ENCODE measurements around the gene USP30. TPM values are rescaled to one million over a fixed set of nuclear protein-coding genes. Genes with fewer than 3 reads are reported as not detected.

USP30 gene
- total and polyA plus RNA-seq, 10 of the 15 experiments (the other 5 are each of a cell fraction or from before 2014, with no cell fraction given), result 2.1 to 16.2 (median 6.4) TPM

DNA sequence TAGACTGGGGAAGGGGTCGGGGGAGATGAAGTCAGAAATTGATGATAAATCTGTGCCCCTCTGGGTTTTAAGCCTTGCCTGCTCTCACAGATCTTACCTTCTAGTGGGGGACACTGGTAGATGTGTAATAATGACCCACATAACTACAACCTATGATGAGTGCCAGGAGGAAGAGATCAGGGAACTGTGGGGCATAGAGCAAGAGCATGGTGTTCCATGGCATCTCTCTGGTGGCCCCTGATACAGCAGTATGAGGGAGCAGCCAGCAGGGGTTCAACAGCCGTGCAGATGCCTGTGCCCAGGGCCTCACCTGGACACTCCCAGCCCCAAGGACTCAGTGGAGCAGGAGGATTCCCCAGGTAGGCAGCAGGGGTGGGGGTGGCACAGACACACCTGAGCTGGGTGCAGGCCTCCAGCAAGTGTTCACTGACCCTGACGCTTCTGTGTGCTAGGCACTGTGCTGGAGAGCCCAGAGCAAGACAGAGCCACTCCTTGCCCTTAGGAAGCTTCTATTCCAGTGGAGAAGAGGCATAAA, 69.0 kb downstream of the USP30 start:
- WGBS (ENCODE audit: insufficient coverage, insufficient replicate concordance, low lambda C conversion rate, missing lambda C conversion rate), result 55% methylated on average over 3 of the region's 3 CpGs
- POLR2A ChIA-PET, result no interaction called here
- Histone ChIP-seq H3K36me3 (ENCODE audit: control insufficient read depth in 2 of 2, insufficient read depth in 2 of 2, low read length in 1 of 2) (no peaks in the 10 kb centered on the region), H3K79me2 (ENCODE audit: control insufficient read depth, insufficient read depth, low read length) (no peaks in the 10 kb centered on the region), H3K27me3 (replicated peaks in 1 of 2; ENCODE audit: control insufficient read depth in 2 of 2, insufficient read depth in 2 of 2, low read length in 1 of 2) (no peaks in the 10 kb centered on the region), H3K4me2 (ENCODE audit: control insufficient read depth, insufficient read depth) (no peak overlapping the region), H2AFZ (ENCODE audit: control insufficient read depth, low read depth, low read length) (no peak overlapping the region), H3K27ac (ENCODE audit: control insufficient read depth, insufficient read depth) (no peak overlapping the region), H3K4me3 (no peak overlapping the region), H3K9me3 (replicated peaks; ENCODE audit: control insufficient read depth, insufficient read depth, low read length) (no peaks in the 10 kb centered on the region), H3K9ac (ENCODE audit: control insufficient read depth, insufficient read depth, low read length) (no peak overlapping the region), H4K20me1 (ENCODE audit: control insufficient read depth, insufficient read depth) (no peaks in the 10 kb centered on the region), H3K4me1 (ENCODE audit: control insufficient read depth, insufficient read depth, low read length) (no peaks in the 10 kb centered on the region)
- in situ Hi-C loops (cut with MboI), result no loop called here
- SMC1A ChIA-PET (ENCODE audit: uncharacterized antibody, unreplicated experiment), result no interaction called here
- no TSS peak for BruUV-seq (replicated peaks)
- no peak for ATAC-seq
- no peak for DNase-seq (ENCODE audit: low read depth, low spot score)
- RAD21 ChIA-PET (ENCODE audit: unreplicated experiment), result no interaction called here
- FAIRE-seq, result no peak
- intact Hi-C loops (cut with micrococcal nuclease; ENCODE audit: unreplicated experiment), result no loop called here
- no peak for TF ChIP-seq CEBPB (IDR thresholded peaks at IDR 0.05; ENCODE audit: borderline replicate concordance in 1 of 2, low read depth in 2 of 2, low read length in 2 of 2)
- TF ChIP-seq, protein P1, sequence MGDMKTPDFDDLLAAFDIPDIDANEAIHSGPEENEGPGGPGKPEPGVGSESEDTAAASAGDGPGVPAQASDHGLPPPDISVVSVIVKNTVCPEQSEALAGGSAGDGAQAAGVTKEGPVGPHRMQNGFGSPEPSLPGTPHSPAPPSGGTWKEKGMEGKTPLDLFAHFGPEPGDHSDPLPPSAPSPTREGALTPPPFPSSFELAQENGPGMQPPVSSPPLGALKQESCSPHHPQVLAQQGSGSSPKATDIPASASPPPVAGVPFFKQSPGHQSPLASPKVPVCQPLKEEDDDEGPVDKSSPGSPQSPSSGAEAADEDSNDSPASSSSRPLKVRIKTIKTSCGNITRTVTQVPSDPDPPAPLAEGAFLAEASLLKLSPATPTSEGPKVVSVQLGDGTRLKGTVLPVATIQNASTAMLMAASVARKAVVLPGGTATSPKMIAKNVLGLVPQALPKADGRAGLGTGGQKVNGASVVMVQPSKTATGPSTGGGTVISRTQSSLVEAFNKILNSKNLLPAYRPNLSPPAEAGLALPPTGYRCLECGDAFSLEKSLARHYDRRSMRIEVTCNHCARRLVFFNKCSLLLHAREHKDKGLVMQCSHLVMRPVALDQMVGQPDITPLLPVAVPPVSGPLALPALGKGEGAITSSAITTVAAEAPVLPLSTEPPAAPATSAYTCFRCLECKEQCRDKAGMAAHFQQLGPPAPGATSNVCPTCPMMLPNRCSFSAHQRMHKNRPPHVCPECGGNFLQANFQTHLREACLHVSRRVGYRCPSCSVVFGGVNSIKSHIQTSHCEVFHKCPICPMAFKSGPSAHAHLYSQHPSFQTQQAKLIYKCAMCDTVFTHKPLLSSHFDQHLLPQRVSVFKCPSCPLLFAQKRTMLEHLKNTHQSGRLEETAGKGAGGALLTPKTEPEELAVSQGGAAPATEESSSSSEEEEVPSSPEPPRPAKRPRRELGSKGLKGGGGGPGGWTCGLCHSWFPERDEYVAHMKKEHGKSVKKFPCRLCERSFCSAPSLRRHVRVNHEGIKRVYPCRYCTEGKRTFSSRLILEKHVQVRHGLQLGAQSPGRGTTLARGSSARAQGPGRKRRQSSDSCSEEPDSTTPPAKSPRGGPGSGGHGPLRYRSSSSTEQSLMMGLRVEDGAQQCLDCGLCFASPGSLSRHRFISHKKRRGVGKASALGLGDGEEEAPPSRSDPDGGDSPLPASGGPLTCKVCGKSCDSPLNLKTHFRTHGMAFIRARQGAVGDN (IDR thresholded peaks at IDR 0.05), result no peak
- TF ChIP-seq TBL1XR1 (IDR thresholded peaks at IDR 0.05; ENCODE audit: low read depth, low read length), result no peak
- TF ChIP-seq BACH1 (IDR thresholded peaks at IDR 0.05; ENCODE audit: borderline replicate concordance), result no peak
- no peak for TF ChIP-seq DPF2 (IDR thresholded peaks at IDR 0.05)
- TF ChIP-seq, protein P2, sequence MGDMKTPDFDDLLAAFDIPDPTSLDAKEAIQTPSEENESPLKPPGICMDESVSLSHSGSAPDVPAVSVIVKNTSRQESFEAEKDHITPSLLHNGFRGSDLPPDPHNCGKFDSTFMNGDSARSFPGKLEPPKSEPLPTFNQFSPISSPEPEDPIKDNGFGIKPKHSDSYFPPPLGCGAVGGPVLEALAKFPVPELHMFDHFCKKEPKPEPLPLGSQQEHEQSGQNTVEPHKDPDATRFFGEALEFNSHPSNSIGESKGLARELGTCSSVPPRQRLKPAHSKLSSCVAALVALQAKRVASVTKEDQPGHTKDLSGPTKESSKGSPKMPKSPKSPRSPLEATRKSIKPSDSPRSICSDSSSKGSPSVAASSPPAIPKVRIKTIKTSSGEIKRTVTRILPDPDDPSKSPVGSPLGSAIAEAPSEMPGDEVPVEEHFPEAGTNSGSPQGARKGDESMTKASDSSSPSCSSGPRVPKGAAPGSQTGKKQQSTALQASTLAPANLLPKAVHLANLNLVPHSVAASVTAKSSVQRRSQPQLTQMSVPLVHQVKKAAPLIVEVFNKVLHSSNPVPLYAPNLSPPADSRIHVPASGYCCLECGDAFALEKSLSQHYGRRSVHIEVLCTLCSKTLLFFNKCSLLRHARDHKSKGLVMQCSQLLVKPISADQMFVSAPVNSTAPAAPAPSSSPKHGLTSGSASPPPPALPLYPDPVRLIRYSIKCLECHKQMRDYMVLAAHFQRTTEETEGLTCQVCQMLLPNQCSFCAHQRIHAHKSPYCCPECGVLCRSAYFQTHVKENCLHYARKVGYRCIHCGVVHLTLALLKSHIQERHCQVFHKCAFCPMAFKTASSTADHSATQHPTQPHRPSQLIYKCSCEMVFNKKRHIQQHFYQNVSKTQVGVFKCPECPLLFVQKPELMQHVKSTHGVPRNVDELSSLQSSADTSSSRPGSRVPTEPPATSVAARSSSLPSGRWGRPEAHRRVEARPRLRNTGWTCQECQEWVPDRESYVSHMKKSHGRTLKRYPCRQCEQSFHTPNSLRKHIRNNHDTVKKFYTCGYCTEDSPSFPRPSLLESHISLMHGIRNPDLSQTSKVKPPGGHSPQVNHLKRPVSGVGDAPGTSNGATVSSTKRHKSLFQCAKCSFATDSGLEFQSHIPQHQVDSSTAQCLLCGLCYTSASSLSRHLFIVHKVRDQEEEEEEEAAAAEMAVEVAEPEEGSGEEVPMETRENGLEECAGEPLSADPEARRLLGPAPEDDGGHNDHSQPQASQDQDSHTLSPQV (IDR thresholded peaks at IDR 0.05), result no peak
- TF ChIP-seq, protein P3, sequence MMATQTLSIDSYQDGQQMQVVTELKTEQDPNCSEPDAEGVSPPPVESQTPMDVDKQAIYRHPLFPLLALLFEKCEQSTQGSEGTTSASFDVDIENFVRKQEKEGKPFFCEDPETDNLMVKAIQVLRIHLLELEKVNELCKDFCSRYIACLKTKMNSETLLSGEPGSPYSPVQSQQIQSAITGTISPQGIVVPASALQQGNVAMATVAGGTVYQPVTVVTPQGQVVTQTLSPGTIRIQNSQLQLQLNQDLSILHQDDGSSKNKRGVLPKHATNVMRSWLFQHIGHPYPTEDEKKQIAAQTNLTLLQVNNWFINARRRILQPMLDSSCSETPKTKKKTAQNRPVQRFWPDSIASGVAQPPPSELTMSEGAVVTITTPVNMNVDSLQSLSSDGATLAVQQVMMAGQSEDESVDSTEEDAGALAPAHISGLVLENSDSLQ (IDR thresholded peaks at IDR 0.05), result no peak
- TF ChIP-seq SUZ12 (IDR thresholded peaks at IDR 0.05; ENCODE audit: unreplicated experiment), result no peak
- no peak for TF ChIP-seq PAX8 (IDR thresholded peaks at IDR 0.05)
- TF ChIP-seq YBX1 (IDR thresholded peaks at IDR 0.05), result no peak
- TF ChIP-seq, protein P4, sequence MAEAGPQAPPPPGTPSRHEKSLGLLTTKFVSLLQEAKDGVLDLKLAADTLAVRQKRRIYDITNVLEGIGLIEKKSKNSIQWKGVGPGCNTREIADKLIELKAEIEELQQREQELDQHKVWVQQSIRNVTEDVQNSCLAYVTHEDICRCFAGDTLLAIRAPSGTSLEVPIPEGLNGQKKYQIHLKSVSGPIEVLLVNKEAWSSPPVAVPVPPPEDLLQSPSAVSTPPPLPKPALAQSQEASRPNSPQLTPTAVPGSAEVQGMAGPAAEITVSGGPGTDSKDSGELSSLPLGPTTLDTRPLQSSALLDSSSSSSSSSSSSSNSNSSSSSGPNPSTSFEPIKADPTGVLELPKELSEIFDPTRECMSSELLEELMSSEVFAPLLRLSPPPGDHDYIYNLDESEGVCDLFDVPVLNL (IDR thresholded peaks at IDR 0.05; ENCODE audit: low read depth, low read length), result no peak
- TF ChIP-seq CBX3 (IDR thresholded peaks at IDR 0.05; ENCODE audit: borderline replicate concordance, low read depth), result no peak
- no peak for TF ChIP-seq CHD4 (IDR thresholded peaks at IDR 0.05)
- CTCF ChIA-PET, result interaction anchor here (2.1 kb wide), 1 partner anchor 10 kb away, joined by 13 read pairs; no protein-coding TSS in a partner anchor

Data from GM12878 (cell line).